Uterus (tissue), 4 donors: ENCODE results near the gene PCNX2. TPM values are rescaled to one million over a fixed set of nuclear protein-coding genes. Genes with fewer than 3 reads are reported as not detected.

ENCODE experiments used
- DNase-seq, 2 donors: peaks; one replicate each; pipeline ENCODE4 v3.0.0-alpha.2; 2019 to 2020
- H3K27ac ChIP-seq, 2 donors: fragments of 200-600 bp; sonication (generic); 1 replicate in 1 of 2; 2 replicates in 1 of 2; pipeline ENCODE4 v1.5.1; 2016 to 2018
- H3K27me3 ChIP-seq, 2 donors: fragments of 200-600 bp; sonication (generic); one replicate each; pipeline ENCODE4 v1.5.1; 2018 to 2019; ENCODE audit warnings: control low read depth in 1 of 2
- H3K36me3 ChIP-seq, 2 donors: fragments of 200-600 bp; sonication (generic); one replicate each; pipeline ENCODE4 v1.5.1; 2019; ENCODE audit warnings: control low read depth in 1 of 2
- H3K4me1 ChIP-seq, 2 donors: fragments of 200-600 bp; sonication (generic); one replicate each; pipeline ENCODE4 v1.5.1; 2018 to 2019; ENCODE audit warnings: control low read depth in 1 of 2
- H3K4me3 ChIP-seq, 2 donors: fragments of 200-600 bp; sonication (generic); 1 replicate in 1 of 2; 2 replicates in 1 of 2; pipeline ENCODE4 v1.5.1; 2018 to 2019; ENCODE audit warnings: mild to moderate bottlenecking in 1 of 2
- H3K9me3 ChIP-seq, 2 donors: fragments of 200-600 bp; sonication (generic); one replicate each; pipeline ENCODE4 v1.5.1; 2019; ENCODE audit warnings: control low read depth in 1 of 2
- POLR2A ChIP-seq, 2 donors: fragments of 450-650 bp; IDR thresholded peaks; one replicate each; pipeline ENCODE4 v1.6.1; 2016; ENCODE audit warnings: antibody characterized with exemption in 2 of 2, mild to moderate bottlenecking in 1 of 2, moderate library complexity in 1 of 2
- intact Hi-C: fragments of 100-400 bp; cut with DNase I; formaldehyde crosslinking; loops from one replicate; pipeline ENCODE4 v1.15.1; 2023; ENCODE audit warnings: low total_unique reads
- total RNA-seq, 4 donors: library from RNA; depleted of rRNA in 3 of 4; stranded (reverse); fragments of >200 nt in 3 of 4; gene quantifications; one replicate each; pipeline versions ENCODE4 v1.1.0 to v1.2.4, GENCODE V29; 2014 to 2023
- TF ChIP-seq, protein P1 (sequence below), 4 experiments: fragments of 200-600 bp in 2 of 4; fragments of 450-650 bp in 2 of 4; sonication (generic) in 2 of 4; IDR thresholded peaks; one replicate each; pipeline ENCODE4 v1.5.1; 2016 to 2019; ENCODE audit warnings: antibody characterized with exemption in 4 of 4, mild to moderate bottlenecking in 2 of 4, moderate library complexity in 1 of 4
- donor health status: DM: yes; HTN: yes; CAD: no.

The PCNX2 gene
- total RNA-seq, 4 donors from 2014 or later = 4.1 to 36.2 (median 14.1) TPM

DNA sequence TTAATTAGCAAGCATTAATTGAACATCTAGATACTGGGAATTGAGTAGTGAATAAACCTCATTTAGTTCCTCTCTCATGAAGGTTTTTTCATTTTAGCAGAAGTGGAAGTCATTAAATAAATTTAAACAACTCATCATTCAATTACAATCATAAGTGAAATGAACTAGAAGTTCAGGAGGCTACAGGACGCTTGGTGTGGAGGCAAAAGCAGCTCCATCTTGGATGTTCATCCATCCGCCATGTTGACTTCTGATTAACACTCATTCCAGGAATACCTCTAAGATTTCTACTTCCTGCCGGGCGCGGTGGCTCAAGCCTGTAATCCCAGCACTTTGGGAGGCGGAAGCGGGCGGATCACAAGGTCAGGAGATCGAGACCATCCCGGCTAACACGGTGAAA is 356.6 kb downstream of the PCNX2 start:
- no peak overlapping the region for H3K4me3 ChIP-seq
- no peaks in the 10 kb centered on the region for H3K9me3 ChIP-seq
- no peaks in the 10 kb centered on the region for H3K36me3 ChIP-seq
- H3K4me1 ChIP-seq = no peaks in the 10 kb centered on the region
- intact Hi-C loops = no loop called here
- DNase-seq = no peak
- no peak for TF ChIP-seq POLR2A (IDR thresholded peaks at IDR 0.05)
- TF ChIP-seq, protein P1, sequence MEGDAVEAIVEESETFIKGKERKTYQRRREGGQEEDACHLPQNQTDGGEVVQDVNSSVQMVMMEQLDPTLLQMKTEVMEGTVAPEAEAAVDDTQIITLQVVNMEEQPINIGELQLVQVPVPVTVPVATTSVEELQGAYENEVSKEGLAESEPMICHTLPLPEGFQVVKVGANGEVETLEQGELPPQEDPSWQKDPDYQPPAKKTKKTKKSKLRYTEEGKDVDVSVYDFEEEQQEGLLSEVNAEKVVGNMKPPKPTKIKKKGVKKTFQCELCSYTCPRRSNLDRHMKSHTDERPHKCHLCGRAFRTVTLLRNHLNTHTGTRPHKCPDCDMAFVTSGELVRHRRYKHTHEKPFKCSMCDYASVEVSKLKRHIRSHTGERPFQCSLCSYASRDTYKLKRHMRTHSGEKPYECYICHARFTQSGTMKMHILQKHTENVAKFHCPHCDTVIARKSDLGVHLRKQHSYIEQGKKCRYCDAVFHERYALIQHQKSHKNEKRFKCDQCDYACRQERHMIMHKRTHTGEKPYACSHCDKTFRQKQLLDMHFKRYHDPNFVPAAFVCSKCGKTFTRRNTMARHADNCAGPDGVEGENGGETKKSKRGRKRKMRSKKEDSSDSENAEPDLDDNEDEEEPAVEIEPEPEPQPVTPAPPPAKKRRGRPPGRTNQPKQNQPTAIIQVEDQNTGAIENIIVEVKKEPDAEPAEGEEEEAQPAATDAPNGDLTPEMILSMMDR (IDR thresholded peaks at IDR 0.05) = no peak
- no peaks in the 10 kb centered on the region for H3K27me3 ChIP-seq
- H3K27ac ChIP-seq = no peak overlapping the region

- Histone ChIP-seq H3K27ac (no peak overlapping the region), H3K4me3 (no peak overlapping the region), H3K27me3 (no peaks in the 10 kb centered on the region), H3K36me3 (no peaks in the 10 kb centered on the region), H3K9me3 (no peaks in the 10 kb centered on the region), H3K4me1 (no peaks in the 10 kb centered on the region)
- TF ChIP-seq POLR2A (IDR thresholded peaks at IDR 0.05) = no peak
- TF ChIP-seq, protein P1 (IDR thresholded peaks at IDR 0.05) = no peak
- intact Hi-C loops = no loop called here
- DNase-seq = no peak
Measured at GRCh38 chr1:232937741-232938375, 357.7 kb downstream of the PCNX2 start.

DNA sequence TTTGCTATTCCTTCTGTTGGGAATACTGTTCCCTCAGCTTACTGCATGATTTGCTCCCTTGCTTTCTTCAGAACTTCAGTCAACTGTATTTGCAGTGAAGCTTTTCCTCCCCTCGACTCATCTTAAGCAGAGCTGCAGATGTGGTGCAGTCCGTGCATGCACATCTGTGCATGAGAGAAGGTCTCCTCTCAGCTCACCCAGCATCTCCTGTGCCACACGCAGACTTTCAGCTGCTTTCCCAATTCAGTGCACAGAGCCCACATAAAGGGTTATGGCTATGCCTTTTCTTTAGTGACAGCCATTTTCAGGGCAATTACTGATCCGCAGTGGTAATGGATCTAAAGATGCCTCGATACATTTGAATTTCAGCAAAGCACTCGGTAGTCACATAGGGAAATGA is 358.6 kb downstream of the PCNX2 start:
- Histone ChIP-seq H3K27me3 (no peaks in the 10 kb centered on the region), H3K9me3 (no peaks in the 10 kb centered on the region), H3K4me3 (no peak overlapping the region), H3K36me3 (no peaks in the 10 kb centered on the region), H3K4me1 (no peaks in the 10 kb centered on the region), H3K27ac (no peak overlapping the region)
- intact Hi-C loops = no loop called here
- DNase-seq = no peak
- TF ChIP-seq, protein P1 (IDR thresholded peaks at IDR 0.05) = no peak

Other genes starting within 250 kb of the PCNX2 start
- gene MAP3K21, start 32.0 kb upstream of the PCNX2 start, total RNA-seq = 1 to 10 TPM in 3 of 4 donors, under 1 TPM in 1; 0.26 to 5.6 (median 2.0) TPM